Measurements from ENCODE around the gene TRPV2.

TRPV2 gene

DNA sequence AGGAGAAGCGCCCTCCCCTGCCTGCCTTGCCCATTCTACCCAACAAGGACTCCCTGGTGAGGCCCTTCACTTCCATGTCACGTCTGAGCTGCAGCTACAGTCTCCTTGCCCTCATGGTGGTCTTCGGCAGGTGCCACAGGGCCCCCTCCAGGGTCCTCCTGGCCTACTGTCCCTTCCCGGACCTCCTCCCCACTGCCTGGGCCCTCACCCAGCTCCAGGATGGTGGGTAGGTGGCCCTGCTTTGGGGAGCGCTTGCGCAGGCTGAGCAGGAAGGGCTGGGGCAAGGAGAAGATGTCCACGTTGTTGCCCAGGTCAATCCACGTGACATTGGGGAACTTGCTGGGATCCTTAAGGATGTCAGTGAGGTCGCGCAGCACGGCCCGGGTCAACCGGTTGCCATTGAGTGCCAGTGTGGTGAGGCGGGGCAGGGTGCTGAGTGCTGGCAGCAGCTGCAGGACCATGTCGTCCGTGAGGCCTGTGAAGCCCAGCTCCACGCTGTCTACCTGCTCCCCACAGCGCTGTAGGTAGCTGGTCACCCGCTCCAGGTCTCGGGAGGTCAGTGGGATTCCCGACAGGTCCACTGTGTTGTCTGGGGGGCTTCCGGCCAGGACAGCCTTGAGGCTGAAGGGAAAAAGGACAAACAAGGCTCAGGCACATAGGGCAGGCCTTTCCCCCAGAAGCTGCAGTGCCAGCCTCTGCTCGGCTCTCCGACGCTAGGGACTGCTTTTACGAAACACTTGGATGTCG, 28.3 kb downstream of the TRPV2 start:
- no peak overlapping the region for H3K4me3 ChIP-seq (ENCODE audit: low read depth, low read length)
- in situ Hi-C loops (cut with HindIII; ENCODE audit: low sequenced_read_pairs), result no loop called here
- DNase-seq (ENCODE audit: low read depth, low spot score), result no peak
- TF ChIP-seq, protein P1, sequence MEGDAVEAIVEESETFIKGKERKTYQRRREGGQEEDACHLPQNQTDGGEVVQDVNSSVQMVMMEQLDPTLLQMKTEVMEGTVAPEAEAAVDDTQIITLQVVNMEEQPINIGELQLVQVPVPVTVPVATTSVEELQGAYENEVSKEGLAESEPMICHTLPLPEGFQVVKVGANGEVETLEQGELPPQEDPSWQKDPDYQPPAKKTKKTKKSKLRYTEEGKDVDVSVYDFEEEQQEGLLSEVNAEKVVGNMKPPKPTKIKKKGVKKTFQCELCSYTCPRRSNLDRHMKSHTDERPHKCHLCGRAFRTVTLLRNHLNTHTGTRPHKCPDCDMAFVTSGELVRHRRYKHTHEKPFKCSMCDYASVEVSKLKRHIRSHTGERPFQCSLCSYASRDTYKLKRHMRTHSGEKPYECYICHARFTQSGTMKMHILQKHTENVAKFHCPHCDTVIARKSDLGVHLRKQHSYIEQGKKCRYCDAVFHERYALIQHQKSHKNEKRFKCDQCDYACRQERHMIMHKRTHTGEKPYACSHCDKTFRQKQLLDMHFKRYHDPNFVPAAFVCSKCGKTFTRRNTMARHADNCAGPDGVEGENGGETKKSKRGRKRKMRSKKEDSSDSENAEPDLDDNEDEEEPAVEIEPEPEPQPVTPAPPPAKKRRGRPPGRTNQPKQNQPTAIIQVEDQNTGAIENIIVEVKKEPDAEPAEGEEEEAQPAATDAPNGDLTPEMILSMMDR (IDR thresholded peaks at IDR 0.05; ENCODE audit: low read depth, low read length), result no peak

DNA sequence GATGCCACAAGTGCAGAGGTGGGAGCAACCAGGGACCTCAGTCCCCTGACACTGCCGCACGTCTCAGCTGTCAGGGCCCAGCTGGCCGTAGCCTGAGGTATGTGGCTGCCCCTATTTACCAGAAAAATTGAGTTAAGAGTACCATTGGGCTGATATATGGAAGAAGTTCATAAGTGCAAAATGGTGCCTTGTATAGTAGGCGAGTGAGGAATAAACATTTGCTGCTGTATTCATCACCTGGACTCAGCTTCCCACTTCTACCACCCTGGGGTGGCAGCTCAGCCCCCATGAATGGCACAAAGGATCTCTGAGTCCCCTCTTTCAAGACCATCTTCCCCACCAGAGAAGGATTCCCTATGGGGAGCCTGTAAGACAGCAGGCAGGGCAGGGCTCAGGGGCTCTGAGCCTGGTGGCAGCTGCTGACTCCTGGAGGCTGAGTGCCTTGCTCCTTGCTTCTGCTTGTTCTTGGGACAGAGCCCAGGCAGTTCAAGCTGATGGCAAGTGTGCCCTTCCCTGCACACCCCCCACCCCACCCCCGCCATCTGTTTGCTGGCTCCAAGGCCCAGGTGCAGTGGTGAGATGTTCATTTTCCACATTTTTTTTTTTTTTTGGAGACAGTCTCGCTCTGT, 29.0 kb downstream of the TRPV2 start:
- no peak overlapping the region for H3K4me3 ChIP-seq (ENCODE audit: low read depth, low read length)
- in situ Hi-C loops (cut with HindIII; ENCODE audit: low sequenced_read_pairs), result no loop called here
- TF ChIP-seq, protein P1 (IDR thresholded peaks at IDR 0.05; ENCODE audit: low read depth, low read length), result no peak
- DNase-seq (ENCODE audit: low read depth, low spot score), result no peak

DNA sequence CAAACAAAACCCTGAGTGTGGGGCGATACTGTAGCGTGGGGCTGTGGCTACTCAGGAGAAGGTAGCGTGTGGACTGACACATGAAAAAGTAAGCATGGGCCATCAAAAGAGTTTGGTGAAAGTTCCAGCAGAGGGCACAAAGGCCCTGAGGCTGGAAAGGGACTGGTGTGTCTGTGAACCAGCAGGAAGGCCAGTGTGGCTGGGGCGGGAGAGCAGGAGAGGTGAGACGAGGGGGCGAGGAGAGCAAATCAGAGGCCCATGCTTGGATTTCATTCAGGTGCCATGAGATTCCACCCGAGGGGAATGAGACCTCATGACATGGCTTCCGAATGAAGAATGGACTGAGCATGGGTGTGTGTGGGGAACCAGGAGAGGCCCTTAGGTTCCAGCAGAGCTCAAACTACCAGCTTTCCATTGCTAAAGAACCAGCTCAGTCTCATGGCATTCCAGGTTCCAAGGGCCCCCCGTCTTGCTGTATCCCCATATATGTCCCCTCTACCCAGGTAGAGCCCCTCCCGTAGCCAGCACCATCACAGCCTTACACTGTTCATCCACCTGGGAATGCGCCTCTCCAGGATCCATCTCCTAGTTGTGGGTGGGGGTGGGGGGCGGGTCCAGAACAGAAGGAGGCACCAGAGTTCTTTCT, 31.1 kb downstream of the TRPV2 start:
- H3K4me3 ChIP-seq (ENCODE audit: low read depth, low read length), result no peak overlapping the region
- no peak for DNase-seq (ENCODE audit: low read depth, low spot score)
- TF ChIP-seq, protein P1 (IDR thresholded peaks at IDR 0.05; ENCODE audit: low read depth, low read length), result no peak
- in situ Hi-C loops (cut with HindIII; ENCODE audit: low sequenced_read_pairs), result no loop called here

DNA sequence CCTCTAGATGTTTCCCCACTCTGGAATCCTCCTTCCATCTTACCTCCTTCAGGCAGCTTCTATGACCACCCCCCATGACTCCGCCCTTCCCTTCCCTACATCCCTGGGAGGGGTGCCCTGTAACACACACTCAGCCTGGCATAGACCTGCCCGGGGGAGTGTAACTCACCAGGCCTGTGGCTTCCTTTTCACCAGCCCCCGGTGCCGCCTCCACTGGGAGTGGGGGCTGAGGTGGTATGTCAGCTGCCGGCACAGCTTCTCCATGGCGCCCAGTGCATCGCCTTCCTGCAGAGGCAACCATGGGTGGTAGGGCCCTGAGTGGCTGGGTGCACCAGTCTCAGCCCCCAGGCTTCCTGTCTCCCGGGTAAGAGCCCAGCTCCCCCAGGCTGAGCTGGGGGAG, 32.3 kb downstream of the TRPV2 start:
- in situ Hi-C loops (cut with HindIII; ENCODE audit: low sequenced_read_pairs), result no loop called here
- TF ChIP-seq, protein P1 (IDR thresholded peaks at IDR 0.05; ENCODE audit: low read depth, low read length), result no peak
- H3K4me3 ChIP-seq (ENCODE audit: low read depth, low read length), result no peak overlapping the region
- DNase-seq (ENCODE audit: low read depth, low spot score), result no peak

DNA sequence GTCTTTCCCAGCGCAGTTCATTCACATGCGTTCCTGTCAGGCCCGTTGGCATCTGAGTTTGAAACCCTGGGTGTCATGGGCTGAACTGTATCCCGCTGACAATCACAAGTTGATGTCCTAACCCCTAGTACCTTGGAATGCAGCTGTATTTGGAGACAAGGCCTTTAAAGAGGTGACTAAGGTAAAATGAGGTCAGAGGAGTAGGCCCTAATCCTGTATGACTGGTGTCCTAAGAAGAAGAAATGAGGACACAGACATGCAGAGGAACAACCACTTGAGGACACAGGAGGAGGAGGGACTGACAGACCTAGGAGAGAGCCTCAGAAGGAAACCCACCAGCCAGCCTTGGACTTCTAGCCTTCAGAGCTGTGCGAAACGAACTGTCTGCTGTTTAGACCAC, 33.1 kb downstream of the TRPV2 start:
- no peak overlapping the region for H3K4me3 ChIP-seq (ENCODE audit: low read depth, low read length)
- in situ Hi-C loops (cut with HindIII; ENCODE audit: low sequenced_read_pairs), result no loop called here
- TF ChIP-seq, protein P1 (IDR thresholded peaks at IDR 0.05; ENCODE audit: low read depth, low read length), result no peak
- no peak for DNase-seq (ENCODE audit: low read depth, low spot score)

DNA sequence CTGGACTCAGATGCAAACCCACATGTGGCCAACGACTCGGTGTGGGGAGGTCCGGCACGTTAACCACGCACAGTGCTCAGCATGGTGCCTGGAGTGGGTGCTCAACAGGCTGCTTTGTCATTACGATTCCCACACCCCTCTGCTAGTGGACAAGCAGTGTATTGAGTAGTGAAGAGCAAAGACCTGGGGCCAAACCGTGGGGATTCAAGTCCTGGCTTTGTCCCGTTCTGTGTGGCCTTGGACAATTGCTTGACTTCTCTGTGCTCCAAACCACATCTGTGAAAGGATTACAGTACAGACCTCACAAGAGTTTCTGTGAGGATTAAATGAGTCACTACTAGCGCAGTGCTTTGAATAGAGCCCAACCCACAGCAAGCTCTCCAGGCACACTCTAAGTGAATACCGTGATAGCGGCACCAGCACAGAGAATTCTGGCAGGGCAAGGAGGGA, 33.8 kb downstream of the TRPV2 start:
- peak; percentile 68 for DNase-seq (ENCODE audit: low read depth, low spot score)
- in situ Hi-C loops (cut with HindIII; ENCODE audit: low sequenced_read_pairs), result no loop called here
- no peak overlapping the region for H3K4me3 ChIP-seq (ENCODE audit: low read depth, low read length)
- TF ChIP-seq, protein P1 (IDR thresholded peaks at IDR 0.05; ENCODE audit: low read depth, low read length), result no peak
